GM20000 (cell line): Measurements from ENCODE around the gene MAP6D1.

ENCODE experiments used
- DNase-seq: peaks from one replicate; pipeline ENCODE4 v3.0.0; 2012; ENCODE audit warnings: low spot score
- CTCF ChIP-seq: IDR thresholded peaks from 2 replicates; pipeline ENCODE4 v1.5.1; 2012; ENCODE audit warnings: mild to moderate bottlenecking, control low read depth; ENCODE audit errors: extremely low read depth, missing control alignments

The MAP6D1 gene

GRCh38 chr3:183774631-183775030 is 50.7 kb downstream of the MAP6D1 start:
- DNase-seq: no peak
- no peak for TF ChIP-seq CTCF

GRCh38 chr3:183769453-183769852 is 55.9 kb downstream of the MAP6D1 start:
- no peak for TF ChIP-seq CTCF
- no peak for DNase-seq

- no peak for DNase-seq
- no peak for TF ChIP-seq CTCF
Observed at GRCh38 chr3:183768114-183768513, 57.3 kb downstream of the MAP6D1 start.

GRCh38 chr3:183766745-183767606 is 58.4 kb downstream of the MAP6D1 start:
- TF ChIP-seq CTCF: peak; percentile 36
- DNase-seq: peak; percentile 67

- no peak for DNase-seq
- no peak for TF ChIP-seq CTCF
Observed at GRCh38 chr3:183766107-183766506, 59.3 kb downstream of the MAP6D1 start.
